Prostate gland (tissue), 2 donors: Measurements from ENCODE around the gene ACTR1A. TPM values are rescaled to one million over a fixed set of nuclear protein-coding genes. Genes with fewer than 3 reads are reported as not detected.
A peak's percentile ranks its signal among the peaks of the same experiment; 100 is the strongest.
"Not testable (repeated sequence)": the region's sequence is repeated elsewhere in the genome, so short reads cannot be mapped to it uniquely, and the experiment has no call there.

ENCODE experiments used
- DNase-seq: peaks from one replicate; pipeline ENCODE4 v3.0.0-alpha.2; 2019; ENCODE audit warnings: low spot score
- H3K27ac ChIP-seq, 2 donors: fragments of 200-600 bp; sonication (generic); 2 replicates each; pipeline ENCODE4 v1.5.1; 2017 to 2019
- H3K27me3 ChIP-seq: fragments of 200-600 bp; sonication (generic); replicated peaks from 2 replicates; pipeline ENCODE4 v1.5.1; 2019; ENCODE audit not compliant: insufficient read depth
- H3K36me3 ChIP-seq, 2 donors: fragments of 200-600 bp; sonication (generic); 1 replicate in 1 of 2; 2 replicates in 1 of 2; pipeline versions ENCODE4 v1.5.1 to v1.8.1; 2017 to 2019
- H3K4me1 ChIP-seq: fragments of 200-600 bp; sonication (generic); replicated peaks from 2 replicates; pipeline ENCODE4 v1.5.1; 2019
- H3K4me3 ChIP-seq, 2 donors: fragments of 200-600 bp; sonication (generic); 2 replicates each; pipeline ENCODE4 v1.5.1; 2017 to 2019
- H3K9me3 ChIP-seq: fragments of 200-600 bp; sonication (generic); 2 replicates; pipeline ENCODE4 v1.5.1; 2017
- CTCF ChIP-seq, 4 experiments: fragments of 200-600 bp in 2 of 4; fragments of 450-650 bp in 2 of 4; sonication (generic) in 2 of 4; IDR thresholded peaks; 1 replicate in 3 of 4; 2 replicates in 1 of 4; pipeline ENCODE4 v1.5.1; 2016 to 2019; ENCODE audit warnings: antibody characterized with exemption in 4 of 4, mild to moderate bottlenecking in 2 of 4, moderate library complexity in 2 of 4
- POLR2A ChIP-seq: fragments of 450-650 bp; IDR thresholded peaks from one replicate; pipeline ENCODE4 v1.6.1; 2016; ENCODE audit warnings: antibody characterized with exemption, mild to moderate bottlenecking
- POLR2AphosphoS5 ChIP-seq: sonication (generic); formaldehyde crosslinking; IDR thresholded peaks from one replicate; pipeline ENCODE4 v1.6.1; 2017; ENCODE audit warnings: antibody characterized with exemption
- WGBS: methylation state at CpG from one replicate; pipeline ENCODE4 v1.1.5; 2018; 5-methylcytosine and 5-hydroxymethylcytosine counted together
- intact Hi-C: fragments of 100-400 bp; cut with DNase I; formaldehyde crosslinking; loops from one replicate; pipeline ENCODE4 v1.14.2; 2022
- total RNA-seq, 2 donors: library from RNA; depleted of rRNA; stranded (reverse); fragments of >200 nt; gene quantifications; one replicate each; pipeline ENCODE4 v1.1.0, GENCODE V29; 2016

The ACTR1A gene
- total RNA-seq, 2 donors from 2014 or later, result 75.6 to 95.9 TPM

DNA sequence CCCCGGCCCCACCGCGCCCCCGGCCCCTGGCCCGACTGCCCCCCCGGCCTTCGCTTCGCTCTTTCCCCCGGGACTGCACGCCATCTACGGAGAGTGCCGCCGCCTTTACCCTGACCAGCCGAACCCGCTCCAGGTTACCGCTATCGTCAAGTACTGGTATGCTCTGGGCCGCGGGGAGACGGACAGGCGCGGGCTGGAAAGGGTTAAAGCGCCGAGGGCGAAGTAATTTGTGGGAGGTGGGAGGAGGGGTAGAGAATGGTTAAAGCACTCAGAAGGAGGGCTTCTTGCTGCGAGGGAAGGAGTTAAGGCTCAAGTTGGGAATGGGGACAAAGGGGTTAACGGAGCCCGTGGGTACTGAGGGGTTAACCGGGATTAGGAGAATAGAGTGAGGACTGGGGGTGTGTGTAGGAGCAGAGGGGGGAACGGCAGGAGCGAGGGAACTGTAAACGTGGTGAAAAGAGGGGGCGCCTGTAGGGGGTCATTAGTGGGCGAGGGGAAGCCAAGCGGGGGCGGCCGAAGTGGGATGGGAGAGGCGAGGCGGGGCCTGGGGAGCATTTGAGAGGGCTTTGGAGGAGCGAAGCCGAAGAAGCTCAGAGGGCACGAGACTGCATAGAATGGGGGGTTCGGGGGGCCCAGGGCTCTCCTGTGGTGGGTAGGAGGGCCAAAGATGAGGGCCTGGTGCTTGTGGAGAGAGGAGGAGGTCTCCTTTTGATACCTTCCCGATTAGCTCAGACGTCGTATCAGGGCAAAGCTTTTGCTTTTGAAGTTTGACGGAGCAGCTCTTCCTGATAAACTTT is 1.9 kb upstream of the ACTR1A start:
- Histone ChIP-seq H3K36me3 (no peaks in the 10 kb centered on the region), H3K27ac (peak overlapping the region; percentile 87 to 88), H3K27me3 (no peaks in the 10 kb centered on the region), H3K9me3 (no peaks in the 10 kb centered on the region), H3K4me1 (peaks cover 14% of the 10 kb centered on the region), H3K4me3 (peak overlapping the region; percentile 88 to 95)
- WGBS, result 3% methylated on average over 47 of the region's 47 CpGs
- intact Hi-C loops, result loop anchor here (2.0 to 10.0 kb wide), 2 partner anchors 80 to 110 kb away; partner anchors contain the start of gene NFKB2
- TF ChIP-seq CTCF (IDR thresholded peaks at IDR 0.05), result no peak
- TF ChIP-seq POLR2A, result no peak
- TF ChIP-seq POLR2AphosphoS5, result no peak
- DNase-seq, result peak; percentile 21

GRCh38 chr10:102503264-102504178 is 1.0 kb upstream of the ACTR1A start, which contains the start of gene SUFU:
SUFU (plus strand) TSS chr10:102503972; CDS start chr10:102504153, 181 bp downstream.
- Histone ChIP-seq H3K4me3 (peak within 1 kb of the TSS; percentile 88 to 95), H3K27me3 (no peaks in the 10 kb centered on the region), H3K36me3 (no peaks in the 10 kb centered on the region), H3K4me1 (peaks cover 10% of the 10 kb centered on the region), H3K9me3 (no peaks in the 10 kb centered on the region), H3K27ac (peak within 1 kb of the TSS; percentile 87 to 89)
- peak; percentile 99 for DNase-seq
- TF ChIP-seq CTCF (IDR thresholded peaks at IDR 0.05) (peak; percentile 92 to 98 (median 95)), POLR2A (peak; percentile 91), POLR2AphosphoS5 (peak; percentile 91)
- intact Hi-C loops, result loop anchor here (2.0 to 10.0 kb wide), 3 partner anchors 81 to 141 kb away; partner anchors contain the start of genes NFKB2 and TRIM8
- under 1% methylated on average over 43 of the region's 44 CpGs for WGBS

- DNase-seq, result peak; percentile 99
- Histone ChIP-seq H3K36me3 (no peaks in the 10 kb centered on the region), H3K27me3 (no peaks in the 10 kb centered on the region), H3K9me3 (no peaks in the 10 kb centered on the region), H3K4me1 (peaks cover 3% of the 10 kb centered on the region), H3K27ac (peak overlapping the region; percentile 79 to 89), H3K4me3 (peak overlapping the region; percentile 65 to 94)
- TF ChIP-seq POLR2A, result peak; percentile 50
- TF ChIP-seq POLR2AphosphoS5, result peak; percentile 97
- no peak for TF ChIP-seq CTCF (IDR thresholded peaks at IDR 0.05)
- intact Hi-C loops, result loop anchor here (2.0 to 10.0 kb wide), 2 partner anchors 107 to 143 kb away; partner anchors contain the start of genes NFKB2 and TRIM8
- under 1% methylated on average over 19 of the region's 19 CpGs for WGBS
Observed at GRCh38 chr10:102502029-102502336, 529 bp downstream of the ACTR1A start.

DNA sequence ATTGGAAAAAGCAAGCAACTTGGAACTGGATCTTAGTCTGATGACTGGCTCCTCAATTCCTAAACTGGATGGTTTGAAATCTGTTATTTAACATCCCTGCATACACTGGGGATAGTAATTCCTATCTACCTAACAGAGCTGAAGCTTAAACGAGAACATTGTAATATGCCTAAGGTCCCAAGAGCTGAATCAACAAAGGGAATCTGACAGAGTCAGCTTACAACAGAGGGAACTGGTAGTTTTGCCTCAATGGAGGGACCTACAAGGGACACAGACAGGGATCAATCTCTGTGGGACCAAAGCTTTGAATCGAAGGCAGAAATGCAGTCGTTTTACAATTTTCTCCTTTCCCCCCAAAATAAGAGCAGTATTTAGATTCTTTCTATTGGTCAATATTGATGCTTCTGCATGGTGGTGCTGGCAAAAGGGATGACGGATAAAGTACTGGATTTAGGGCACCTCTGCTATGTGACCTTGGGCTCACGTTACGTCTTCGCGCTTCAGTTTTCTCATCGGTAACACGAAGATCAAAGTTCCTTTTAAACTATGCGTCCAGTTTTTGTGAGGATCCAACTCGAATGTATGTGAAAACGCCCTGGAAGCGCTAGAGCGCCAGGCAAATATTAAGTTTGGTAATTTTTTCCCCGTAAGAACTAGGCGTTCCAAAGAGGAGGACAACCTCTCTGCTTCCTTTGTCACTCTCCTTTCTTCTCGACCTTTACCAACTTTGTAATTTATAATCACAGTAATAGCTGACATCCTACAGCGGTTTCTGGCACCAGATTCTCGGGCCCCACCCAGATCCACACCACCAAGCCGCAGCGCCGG is 1.1 kb downstream of the ACTR1A start:
- 2% methylated on average over 23 of the region's 23 CpGs for WGBS
- intact Hi-C loops, result loop anchor here (2.0 to 10.0 kb wide), 2 partner anchors 107 to 143 kb away; partner anchors contain the start of genes NFKB2 and TRIM8

DNA sequence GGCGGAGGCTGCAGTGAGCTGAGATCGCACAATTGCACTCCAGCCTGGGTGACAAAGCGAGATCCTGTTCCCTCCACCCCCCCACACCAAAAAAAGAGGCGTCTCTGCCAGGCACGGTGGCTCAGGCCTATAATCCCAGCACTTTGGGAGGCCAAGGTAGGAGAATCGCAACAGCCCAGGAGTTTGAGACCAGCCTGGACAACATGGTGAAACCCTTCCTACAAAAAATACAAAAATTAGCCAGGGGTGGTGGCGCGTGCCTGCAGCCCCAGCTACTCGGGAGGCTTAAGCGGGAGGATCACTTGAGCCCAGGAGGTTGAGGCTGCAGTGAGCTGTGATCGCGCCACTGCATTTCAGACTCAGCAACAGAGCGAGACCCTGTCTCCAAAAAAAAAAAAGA is 1.8 kb downstream of the ACTR1A start:
- H3K4me1 ChIP-seq, H3K36me3 ChIP-seq, DNase-seq, H3K27ac ChIP-seq, H3K27me3 ChIP-seq, H3K4me3 ChIP-seq, H3K9me3 ChIP-seq: not testable (repeated sequence)
- WGBS, result 95% methylated on average over 12 of the region's 13 CpGs
- intact Hi-C loops, result loop anchor here (10.0 kb wide), 1 partner anchor 106 kb away; the partner anchor contains the start of gene NFKB2

More for the DNA sequence above, 1.1 kb downstream of the ACTR1A start:
- no peaks in the 10 kb centered on the region for H3K9me3 ChIP-seq
- peaks cover 3% of the 10 kb centered on the region for H3K4me1 ChIP-seq
- peak overlapping the region; percentile 65 to 94 for H3K4me3 ChIP-seq
- H3K27ac ChIP-seq, result peak overlapping the region; percentile 71 to 89
- TF ChIP-seq POLR2A (no peak), CTCF (IDR thresholded peaks at IDR 0.05) (no peak), POLR2AphosphoS5 (no peak)
- DNase-seq, result no peak
- no peaks in the 10 kb centered on the region for H3K27me3 ChIP-seq
- H3K36me3 ChIP-seq, result no peaks in the 10 kb centered on the region
